LoVo (cell line): ENCODE data around the gene PPIL4.
"Not testable (repeated sequence)": the region's sequence is repeated elsewhere in the genome, so short reads cannot be mapped to it uniquely, and the experiment has no call there.

Experiments used
- DNase-seq: peaks from one replicate; pipeline ENCODE4 v3.0.0-alpha.2; 2016; ENCODE audit warnings: low spot score

Gene PPIL4

DNA sequence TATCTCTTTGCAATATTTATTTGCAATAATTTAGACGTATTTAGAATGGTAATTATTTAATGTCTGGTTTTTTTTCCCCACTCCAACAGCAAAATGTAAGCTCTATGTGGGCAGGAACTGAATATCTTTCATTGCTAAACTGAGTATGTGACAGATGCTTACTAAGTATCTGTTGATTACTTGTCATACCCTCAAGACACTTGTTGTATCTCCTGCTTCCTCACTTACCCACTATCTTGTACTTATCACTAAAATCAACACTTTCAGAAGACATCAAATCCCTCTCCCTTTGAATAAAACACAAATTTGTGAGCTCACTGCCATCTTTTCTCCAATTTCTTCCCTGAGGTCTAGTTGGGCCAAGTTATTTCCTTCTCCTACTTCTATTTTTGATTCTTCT is 30.3 kb downstream of the PPIL4 start:
- no peak for DNase-seq

DNA sequence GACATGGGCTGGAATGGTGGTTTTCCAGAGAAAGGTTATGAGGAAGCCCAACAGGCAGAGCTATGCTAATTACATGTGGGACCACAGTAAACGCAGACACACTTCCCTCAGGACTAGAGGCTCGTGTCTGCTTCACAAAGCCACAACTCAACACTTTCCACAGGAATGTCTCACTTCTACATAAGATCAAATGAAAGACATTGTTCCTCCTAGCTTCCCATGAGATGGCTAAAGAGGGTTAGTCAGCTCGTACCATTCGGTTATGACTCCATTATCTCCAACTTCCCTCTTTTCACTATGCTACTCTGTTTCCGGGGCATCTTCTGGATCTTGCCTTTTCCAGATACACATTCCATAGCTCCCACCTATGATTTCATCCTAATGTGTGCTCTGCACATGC is 31.9 kb downstream of the PPIL4 start:
- no peak for DNase-seq

DNA sequence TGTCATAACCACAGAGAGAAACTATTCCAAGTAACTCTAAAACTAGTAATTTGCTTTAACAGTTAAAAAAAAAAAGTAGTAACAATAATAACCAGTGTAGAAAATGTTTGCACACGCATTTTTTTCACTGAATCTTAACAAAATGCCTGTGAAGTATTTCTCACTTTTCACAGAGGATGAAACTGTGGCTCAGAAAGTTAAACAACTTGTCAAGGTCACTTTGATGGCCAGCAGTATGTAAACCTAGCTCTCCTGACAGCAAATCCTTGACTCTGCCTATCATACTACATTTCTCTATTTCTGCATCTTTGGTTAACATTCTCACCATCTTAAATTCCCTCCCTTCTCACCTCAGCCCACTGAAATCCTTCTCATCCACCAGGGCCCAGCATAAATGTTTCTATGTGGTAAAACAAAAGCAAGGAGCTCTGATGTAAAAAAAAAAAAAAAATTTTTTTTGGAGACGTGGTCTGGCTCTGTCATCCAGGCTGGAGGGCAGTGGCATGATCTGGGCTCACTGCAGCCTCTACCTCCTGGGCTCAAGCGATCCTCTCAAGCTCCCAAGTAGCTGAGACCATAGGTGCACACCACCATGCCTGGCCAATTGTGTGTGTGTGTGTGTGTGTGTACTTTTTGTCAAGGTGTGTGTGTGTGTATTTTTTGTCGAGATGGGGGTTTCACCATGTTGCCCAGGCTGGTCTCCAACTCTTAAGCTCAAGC is 34.9 kb downstream of the PPIL4 start:
- DNase-seq = no peak

DNA sequence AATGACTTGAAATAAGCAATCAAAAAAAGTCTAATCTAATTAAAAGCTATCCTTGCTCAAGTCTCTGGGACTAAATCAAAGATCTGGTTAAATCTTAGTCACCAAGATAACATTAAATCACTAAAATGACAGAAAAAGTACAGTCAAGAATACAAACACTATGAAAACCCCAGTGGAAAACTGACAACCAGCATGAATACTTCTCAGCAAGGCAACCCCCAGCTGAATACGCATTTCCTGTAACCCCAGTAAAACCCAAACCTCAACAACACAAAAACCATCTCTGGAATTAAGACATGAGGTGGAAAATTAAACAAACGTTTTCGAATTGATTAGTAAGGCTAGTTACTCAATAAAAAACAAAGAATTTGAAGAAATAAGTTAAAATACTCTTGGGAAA is 37.4 kb downstream of the PPIL4 start:
- no peak for DNase-seq

DNA sequence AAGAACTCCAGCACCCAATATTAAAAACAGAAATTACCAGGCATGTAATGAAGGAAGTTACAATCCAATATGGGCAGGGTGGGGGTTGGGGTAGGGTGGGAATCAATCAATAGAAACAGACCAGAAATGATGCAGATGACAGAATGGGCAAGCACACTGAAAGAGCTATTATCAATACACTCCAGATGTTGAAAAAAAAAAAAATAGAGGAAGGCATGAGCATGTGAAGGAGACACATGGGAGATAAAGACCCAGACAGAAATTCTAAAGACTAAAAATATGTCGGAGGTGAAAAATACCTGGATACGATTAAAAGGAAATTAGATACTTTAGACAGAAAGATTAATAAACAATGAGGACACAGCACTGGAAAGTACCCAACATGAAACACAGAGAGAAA is 42.0 kb downstream of the PPIL4 start:
- DNase-seq = no peak

DNA sequence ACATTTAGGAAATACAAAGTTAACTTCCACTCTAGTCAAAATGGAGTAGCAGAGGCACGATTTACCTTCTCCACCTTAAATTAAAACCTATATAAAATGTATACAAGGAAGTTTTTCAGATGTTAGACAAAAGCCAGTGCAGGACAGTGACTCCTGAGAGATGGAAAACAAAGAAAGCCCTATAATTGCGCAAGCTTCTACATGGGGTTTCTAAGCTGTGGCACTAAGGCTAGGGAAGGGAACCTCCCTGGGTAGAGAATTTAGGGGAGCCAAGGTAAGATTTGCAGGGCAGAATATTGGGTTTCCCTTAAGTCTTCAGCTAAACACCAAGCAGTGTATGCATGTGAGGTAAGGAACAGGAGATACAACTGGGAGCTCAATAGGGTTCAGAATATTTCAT is 42.6 kb downstream of the PPIL4 start:
- DNase-seq = no peak

DNA sequence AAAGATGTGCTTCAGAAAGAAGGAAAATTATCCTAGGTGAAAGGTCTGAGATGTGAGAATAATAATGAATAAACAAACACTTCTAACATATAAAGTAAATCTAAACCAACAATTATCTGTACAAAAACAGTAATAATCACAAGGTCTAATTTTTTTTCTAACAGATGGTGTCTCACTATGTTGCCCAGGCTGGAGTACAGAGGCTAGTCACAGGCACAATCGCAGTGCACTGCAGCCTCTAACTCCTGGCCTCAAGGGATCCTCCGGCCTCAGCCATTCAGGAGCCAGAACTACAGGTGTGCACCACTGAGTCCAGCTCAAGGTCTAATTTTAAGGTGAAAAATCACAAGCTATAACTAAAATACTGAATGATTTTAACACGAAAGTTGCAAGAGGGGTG is 44.1 kb downstream of the PPIL4 start:
- no peak for DNase-seq

DNA sequence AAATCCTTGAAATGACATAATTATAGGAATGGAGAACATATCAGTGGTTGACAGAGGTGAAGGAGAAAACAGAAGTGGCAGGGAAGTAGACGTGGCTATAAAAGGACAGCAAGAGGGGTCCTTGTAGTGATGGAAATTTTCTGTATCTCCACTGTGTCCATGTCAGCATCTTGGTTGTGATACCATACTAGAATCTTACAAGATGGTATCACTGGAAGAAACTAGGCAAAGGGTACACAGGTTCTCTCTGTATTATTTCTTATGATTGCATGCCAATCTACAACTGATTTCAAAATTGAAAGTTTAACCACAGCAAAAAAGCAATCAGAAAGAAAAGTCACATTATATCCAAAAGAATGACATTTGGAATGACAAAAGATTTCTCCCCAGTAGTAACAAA is 44.6 kb downstream of the PPIL4 start:
- DNase-seq = no peak

DNA sequence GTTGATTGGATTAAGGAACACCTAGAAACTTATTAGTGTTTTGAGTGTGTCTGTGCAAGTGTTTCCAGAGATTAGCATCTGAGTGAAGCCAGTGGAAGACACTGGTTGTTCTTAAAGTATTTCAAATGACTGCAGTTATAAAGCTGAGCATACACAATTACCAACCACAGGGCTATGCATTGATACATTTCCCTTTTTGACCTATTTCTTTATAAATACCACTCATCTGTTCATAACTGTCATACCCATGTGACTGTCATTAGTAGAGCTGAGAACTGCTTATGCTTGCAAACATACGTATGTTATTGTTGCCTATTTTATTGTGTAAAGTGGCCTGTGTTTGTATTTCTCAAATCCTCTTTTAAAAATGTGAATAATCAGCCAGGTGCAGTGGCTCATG is 45.7 kb downstream of the PPIL4 start:
- DNase-seq = no peak

DNA sequence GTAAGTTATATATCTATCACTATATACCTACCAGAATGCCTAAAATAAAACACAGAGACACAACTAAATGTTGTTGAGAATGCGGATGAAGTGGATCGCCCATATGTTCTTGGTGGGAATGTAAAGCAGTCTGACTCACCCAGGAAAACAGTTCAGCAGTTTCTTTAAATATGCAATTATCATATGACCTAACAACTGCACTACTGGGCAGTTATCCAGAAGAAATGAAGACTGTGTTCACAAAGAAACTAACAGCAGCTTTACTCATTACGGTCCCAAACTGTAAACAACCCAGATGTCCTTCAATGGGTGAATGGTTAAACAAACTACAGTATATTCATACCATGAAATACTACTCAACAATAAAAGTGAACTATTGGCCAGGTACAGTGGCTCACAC is 46.8 kb downstream of the PPIL4 start:
- peak; percentile 22 for DNase-seq

DNA sequence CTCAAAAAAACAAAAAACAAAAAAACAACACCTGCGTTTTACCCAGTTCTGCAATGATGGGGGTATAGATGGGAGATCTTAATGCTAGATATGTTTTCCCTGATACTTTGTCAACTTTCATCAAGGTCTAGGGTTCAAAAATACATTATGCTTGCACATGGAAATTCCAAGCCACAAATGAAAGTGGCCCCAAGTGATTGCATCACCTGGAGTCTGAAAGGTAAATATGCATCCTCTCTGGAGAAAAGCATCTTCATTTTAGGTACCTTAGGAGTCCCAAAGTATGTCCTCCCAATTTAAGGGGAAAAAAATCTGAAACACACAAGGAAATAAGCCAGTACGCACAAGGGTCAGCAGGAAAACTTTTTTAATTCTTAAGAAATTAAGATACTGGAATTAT is 48.5 kb downstream of the PPIL4 start:
- no peak for DNase-seq

DNA sequence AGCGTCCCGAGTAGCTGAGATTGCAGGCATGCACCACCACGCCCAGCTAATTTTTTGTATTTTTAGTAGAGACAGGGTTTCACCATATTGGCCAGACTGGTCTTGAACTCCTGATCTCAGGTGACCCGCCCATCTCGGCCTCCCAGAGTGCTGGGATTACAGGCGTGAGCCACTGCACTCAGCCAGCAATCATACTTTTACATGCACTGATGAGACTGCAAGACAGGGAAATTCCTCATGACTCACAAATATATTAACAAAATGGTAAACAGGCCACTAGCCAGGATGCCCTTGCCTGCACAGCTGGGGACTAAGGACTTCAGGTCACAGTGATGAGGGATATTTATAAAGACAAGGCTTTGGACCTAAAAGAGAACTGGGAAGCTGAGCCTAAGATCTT is 49.2 kb downstream of the PPIL4 start:
- DNase-seq = not testable (repeated sequence)

DNA sequence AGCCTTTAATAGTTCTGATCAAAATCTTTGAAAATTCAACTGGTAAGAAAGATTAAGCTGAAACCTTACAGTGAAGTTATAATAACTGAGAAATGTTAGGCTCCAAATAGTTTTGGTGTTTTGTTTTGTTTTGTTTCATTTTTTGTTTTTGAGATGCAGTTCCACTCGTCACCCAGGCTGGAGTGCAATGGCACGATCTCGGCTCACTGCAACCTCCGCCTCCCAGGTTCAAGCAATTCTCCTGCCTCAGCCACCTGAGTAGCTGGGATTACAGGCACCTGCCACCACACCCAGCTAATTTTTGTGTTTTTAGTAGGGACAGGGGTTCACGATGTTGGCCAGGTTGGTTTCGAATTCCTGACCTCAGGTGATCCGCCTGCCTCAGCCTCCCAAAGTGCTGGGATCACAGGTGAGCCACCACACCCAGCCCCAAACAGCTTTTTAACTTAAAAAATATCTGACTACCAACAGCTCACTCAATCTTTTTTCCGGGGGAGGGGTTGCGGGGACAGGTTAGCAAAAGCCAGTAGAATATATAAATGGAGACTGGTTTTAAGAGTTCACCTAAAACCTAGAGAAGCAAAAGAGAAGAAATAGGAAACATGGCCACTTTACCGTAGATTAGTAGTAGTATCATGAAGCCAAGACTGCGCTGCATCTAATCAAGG is 50.4 kb downstream of the PPIL4 start:
- not testable (repeated sequence) for DNase-seq

DNA sequence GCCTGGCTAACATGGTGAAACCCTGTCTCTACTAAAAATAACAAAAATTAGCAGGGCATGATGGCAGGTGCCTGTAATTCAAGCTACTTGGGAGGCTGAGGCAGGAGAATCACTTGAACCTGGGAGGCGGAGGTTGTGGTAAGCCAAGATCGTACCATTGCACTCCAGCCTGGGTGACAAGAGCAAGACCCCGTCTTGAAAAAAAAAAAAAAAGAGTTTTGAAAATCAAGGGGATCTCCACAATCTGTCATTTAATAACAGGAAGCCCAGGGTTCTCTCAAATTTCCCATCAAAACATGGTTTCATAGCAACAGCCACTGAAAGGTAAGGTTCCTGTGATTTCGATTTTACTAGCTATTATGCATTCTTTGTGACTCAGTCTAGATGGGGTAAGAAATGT is 51.0 kb downstream of the PPIL4 start:
- not testable (repeated sequence) for DNase-seq

DNA sequence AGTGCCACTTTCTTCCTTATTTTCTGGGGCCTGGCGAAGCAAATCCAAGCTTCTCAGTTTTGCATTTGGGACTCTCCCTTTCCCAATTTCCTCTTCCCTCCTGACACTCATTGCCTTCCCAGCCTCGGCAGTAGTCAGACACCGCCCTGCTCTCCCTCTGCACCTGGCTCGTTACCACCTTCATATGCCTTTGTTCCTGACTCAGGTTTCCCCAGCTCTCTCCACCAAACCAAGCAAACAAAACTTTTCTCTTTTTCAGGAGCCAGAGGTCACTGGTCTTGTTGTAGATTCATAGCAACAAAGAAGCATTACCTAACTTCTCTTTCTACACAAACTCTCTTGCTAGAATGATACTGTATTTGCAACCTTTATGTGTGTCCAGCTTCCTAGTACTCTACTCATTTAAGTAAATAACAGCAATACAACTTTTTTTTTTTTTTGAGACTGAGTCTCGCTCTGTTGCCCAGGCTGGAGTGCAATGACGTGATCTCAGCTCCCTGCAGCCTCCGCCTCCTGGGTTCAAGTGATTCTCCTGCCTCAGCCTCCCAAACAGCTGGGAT is 52.0 kb downstream of the PPIL4 start:
- DNase-seq = no peak

DNA sequence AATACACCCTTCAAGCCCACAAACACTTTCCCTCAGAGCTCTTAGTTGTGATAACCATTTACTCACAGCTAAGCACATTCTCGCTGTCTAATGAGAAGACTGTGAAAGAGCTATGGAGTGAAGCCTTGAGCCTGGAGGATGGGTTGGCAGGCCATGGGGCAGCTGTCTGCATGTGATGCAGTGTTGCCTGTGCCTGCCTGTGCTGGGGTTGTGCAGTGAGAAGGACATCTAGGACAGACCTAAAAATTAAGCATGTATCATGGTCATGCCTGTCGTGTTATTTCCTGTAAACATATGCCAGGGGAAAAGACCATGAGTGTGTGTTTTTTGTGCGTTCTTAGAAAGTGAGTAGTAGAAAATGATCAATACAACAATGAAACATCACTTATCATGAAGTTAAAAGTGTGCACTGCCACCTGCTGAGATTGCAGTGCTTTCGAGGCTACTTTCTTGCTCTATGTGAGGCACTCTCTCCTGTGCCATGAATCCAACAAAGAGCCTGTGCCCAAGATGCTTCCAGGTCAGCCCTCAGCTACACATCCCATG is 53.0 kb downstream of the PPIL4 start:
- DNase-seq = no peak

DNA sequence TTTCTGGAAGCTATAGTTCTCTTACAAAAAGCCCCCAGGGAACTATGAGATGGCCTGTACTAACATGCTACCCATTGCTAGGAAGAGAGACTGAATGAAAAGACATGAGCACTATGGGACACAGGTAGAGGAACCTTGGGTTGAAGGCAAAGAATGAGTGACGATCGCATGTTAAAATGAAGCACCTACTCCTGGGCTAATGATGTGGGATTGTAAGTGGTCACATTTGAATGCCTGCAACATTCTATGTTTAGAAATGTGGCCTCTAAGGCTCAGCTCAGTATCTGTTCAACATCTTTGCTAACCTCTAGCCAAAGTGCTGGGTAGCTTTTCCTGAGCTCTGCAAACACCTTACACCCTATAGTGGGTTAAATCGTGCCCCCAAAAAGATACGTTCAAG is 55.9 kb downstream of the PPIL4 start:
- DNase-seq = no peak

DNA sequence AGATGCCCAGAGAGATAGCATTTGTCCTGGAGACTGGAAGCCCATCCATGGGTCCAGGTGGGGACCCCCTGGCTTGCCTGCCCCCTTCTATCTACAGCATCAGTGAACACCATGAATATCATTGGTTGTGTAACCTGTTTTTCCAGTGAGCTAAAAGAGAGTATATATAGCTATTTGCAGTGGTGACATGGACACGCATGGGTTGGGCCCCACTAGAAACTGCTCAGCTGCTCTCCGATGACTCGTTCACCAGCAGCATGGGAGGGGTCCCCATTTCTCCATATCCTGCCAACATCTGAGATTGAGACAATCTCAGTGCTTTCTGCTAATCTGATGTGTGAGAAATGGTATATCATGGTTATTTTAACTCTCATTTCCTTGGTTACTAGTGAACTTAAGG is 57.0 kb downstream of the PPIL4 start:
- DNase-seq = no peak

DNA sequence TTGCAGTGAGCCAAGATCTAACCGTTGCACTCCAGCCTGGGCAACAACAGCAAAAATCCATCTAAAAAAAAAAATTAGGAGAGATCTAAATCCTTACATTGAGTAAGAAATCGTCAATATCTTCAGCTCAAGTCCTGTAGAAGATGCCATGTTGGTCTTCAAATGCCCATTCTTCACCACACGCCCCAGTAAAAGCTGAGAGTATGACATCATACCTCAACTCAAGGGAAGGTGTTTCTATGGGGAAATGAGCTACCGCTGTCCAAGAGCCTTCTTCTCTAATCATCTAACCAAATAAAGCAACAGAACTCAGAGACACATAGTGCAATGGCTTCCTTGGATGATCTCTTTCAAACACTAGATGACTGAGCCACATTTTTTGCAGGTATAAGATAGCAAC is 58.5 kb downstream of the PPIL4 start:
- DNase-seq = no peak

DNA sequence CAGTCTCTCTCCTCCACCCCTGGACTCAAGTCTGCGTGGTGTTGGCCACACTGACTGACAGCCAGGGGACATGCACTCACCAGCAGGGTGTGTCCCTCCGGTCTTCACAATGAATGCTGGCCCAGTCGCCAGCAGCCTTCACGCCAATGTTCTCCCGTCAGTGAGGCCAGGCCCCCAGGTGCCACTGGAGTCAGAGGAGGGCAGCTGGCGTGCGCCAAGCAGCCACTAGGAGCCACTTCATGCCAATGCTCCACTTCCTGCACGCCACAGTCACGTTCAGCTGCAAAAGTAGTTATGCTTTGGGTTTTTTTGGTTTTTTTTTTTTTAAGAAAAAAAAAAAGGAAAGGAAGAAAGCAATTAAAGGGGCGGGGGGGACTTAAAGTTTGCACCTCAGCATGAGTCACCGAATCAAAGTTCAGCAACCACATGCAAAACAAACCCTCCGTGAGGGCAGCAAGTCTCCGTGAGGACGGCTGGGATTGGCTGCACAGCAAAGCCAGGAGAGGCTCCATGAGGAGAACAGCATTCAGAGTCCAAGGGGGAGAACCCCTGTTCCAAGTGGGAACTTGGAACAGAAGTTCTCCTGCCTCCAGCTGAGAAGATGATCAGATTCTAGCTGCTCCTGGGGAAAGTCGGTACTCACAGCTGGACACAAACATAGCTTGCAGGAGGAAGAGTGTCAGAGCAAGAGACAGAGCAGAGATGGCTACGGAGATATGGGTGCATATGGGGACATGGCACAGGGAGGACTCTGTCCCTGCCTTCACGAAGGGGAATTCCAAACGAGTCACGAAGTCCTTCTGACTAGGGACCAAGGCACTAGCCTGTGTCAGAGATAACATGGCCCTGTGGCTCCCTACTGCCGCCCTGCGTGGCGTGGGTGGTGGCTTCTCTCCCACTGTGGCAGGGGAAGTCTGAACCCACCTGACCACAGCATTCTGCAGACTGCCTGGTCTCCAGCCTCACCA is 60.8 kb downstream of the PPIL4 start, which contains the start of gene ZC3H12D:
Gene ZC3H12D, minus strand, starts transcription at position 282 of the 968 bp plus-strand sequence. CDS start 10,471 bp downstream, outside the sequence.
- peak; percentile 86 for DNase-seq

DNA sequence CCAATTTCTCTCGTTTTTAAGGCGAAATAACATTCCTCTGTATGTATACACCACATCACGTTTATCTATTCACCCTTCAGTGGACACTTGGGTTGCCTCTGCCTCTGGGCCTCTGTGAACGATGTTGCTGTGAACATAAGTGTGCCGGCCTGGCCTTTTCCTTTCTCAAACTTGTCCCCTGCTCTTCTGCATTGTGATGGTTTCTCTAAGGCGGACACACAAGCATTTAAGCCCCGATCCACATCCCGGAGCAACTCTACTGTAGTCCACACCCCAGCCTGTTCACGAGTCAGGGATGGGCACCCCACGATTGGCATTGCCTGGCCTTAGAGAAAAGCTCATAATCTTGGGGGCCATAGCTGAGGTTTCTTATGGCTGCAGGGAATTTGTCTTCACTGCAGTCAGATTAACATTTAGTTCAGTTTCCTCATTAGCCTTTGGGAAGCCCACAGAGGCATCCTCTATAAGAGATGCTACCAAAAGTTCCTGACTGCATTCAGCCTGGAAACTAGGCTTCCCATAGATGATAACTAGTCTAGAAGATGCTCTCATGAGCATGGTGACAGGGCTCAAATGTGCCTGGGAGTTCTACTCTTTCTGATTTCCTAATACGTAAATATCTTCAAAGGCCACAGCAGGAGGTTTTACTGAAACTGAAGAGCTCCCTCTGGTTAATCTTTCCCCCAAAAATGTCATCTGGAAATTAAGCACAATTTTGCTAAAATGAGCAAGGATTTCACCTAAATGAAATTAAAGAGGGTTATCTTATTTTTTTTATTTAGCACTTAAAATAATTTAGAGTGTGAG is 61.8 kb downstream of the PPIL4 start:
- DNase-seq = no peak
